HepG2 (cell line): ENCODE data around the gene YEATS4. TPM values are rescaled to one million over a fixed set of nuclear protein-coding genes. Genes with fewer than 3 reads are reported as not detected.

ENCODE experiments used
- AGO2 ChIP-seq: fragments of 200-400 bp; formaldehyde crosslinking; optimal IDR thresholded peaks from 2 replicates; pipeline ENCODE3; 2017; ENCODE audit warnings: mild to moderate bottlenecking, low read depth, low read length, moderate library complexity
- ATF5 ChIP-seq: sonication (generic); formaldehyde crosslinking; IDR thresholded peaks from 2 replicates; pipeline ENCODE4 v1.4.0; 2020; ENCODE audit warnings: mild to moderate bottlenecking, low read depth, missing genetic modification reagents
- ATRX ChIP-seq: sonication (generic); formaldehyde crosslinking; IDR thresholded peaks from 2 replicates; pipeline ENCODE4 v1.4.0; 2020; ENCODE audit warnings: missing genetic modification reagents, borderline replicate concordance
- ESRRA ChIP-seq: sonication (generic); formaldehyde crosslinking; IDR thresholded peaks from 2 replicates; pipeline ENCODE4 v1.5.1; 2020; ENCODE audit warnings: mild to moderate bottlenecking, low read depth, missing genetic modification reagents
- ETV6 ChIP-seq: sonication (generic); formaldehyde crosslinking; conservative IDR thresholded peaks from 2 replicates; pipeline ENCODE4 v1.4.0; 2020; ENCODE audit warnings: missing genetic modification reagents
- FOXO1 ChIP-seq: sonication (generic); formaldehyde crosslinking; IDR thresholded peaks from 2 replicates; pipeline ENCODE4 v1.4.0; 2020; ENCODE audit warnings: missing genetic modification reagents
- HHEX ChIP-seq: IDR thresholded peaks from 2 replicates; pipeline ENCODE4 v1.6.1; 2016; ENCODE audit warnings: control low read depth
- HNRNPL ChIP-seq: fragments of 200-400 bp; formaldehyde crosslinking; IDR thresholded peaks from 2 replicates; pipeline ENCODE4 v1.6.1; 2017; ENCODE audit warnings: mild to moderate bottlenecking, low read depth, low read length
- IKZF4 ChIP-seq: sonication (generic); formaldehyde crosslinking; IDR thresholded peaks from 2 replicates; pipeline ENCODE4 v1.5.1; 2020; ENCODE audit warnings: borderline replicate concordance, mild to moderate bottlenecking, low read depth, missing genetic modification reagents; ENCODE audit errors: not compliant biosample characterization
- JUNB ChIP-seq: sonication (generic); formaldehyde crosslinking; IDR thresholded peaks from 2 replicates; pipeline ENCODE4 v1.8.0; 2022; ENCODE audit warnings: missing genetic modification reagents, mild to moderate bottlenecking, borderline replicate concordance
- KAT2B ChIP-seq: fragments of 150-350 bp; IDR thresholded peaks from 2 replicates; pipeline ENCODE4 v1.6.1; 2014; ENCODE audit warnings: low read depth, low read length, borderline replicate concordance
- KDM5A ChIP-seq: fragments of 200-600 bp; sonication (generic); IDR thresholded peaks from 2 replicates; pipeline ENCODE4 v1.7.0; 2018; ENCODE audit warnings: antibody characterized with exemption, mild to moderate bottlenecking, low read length, borderline replicate concordance
- MAZ ChIP-seq, 2 experiments: sonication (generic) in 1 of 2; formaldehyde crosslinking in 1 of 2; IDR thresholded peaks; 2 replicates each; pipeline versions ENCODE4 v1.5.0 to v1.6.1; 2012 to 2020; ENCODE audit warnings: low read depth in 2 of 2, mild to moderate bottlenecking in 2 of 2, borderline replicate concordance in 1 of 2, improper control_type of control experiment in 1 of 2, low read length in 1 of 2, missing genetic modification reagents in 1 of 2, moderate library complexity in 1 of 2
- MIER2 ChIP-seq: IDR thresholded peaks from 2 replicates; pipeline ENCODE4 v1.6.1; 2016; ENCODE audit warnings: missing biosample characterization, missing genetic modification reagents
- NRL ChIP-seq: sonication (generic); formaldehyde crosslinking; IDR thresholded peaks from 2 replicates; pipeline ENCODE4 v1.5.0; 2020; ENCODE audit warnings: missing genetic modification reagents, mild to moderate bottlenecking, moderate library complexity, borderline replicate concordance
- PRDM10 ChIP-seq: sonication (generic); formaldehyde crosslinking; IDR thresholded peaks from 2 replicates; pipeline ENCODE4 v1.4.0; 2020; ENCODE audit warnings: low read depth, missing genetic modification reagents
- TP53 ChIP-seq: sonication (generic); formaldehyde crosslinking; conservative IDR thresholded peaks from 2 replicates; pipeline ENCODE4 v1.4.0; 2020; ENCODE audit warnings: missing genetic modification reagents
- ZFP37 ChIP-seq: sonication (generic); formaldehyde crosslinking; IDR thresholded peaks from 2 replicates; pipeline ENCODE4 v1.4.0; 2020; ENCODE audit warnings: missing genetic modification reagents, borderline replicate concordance
- ZNF121 ChIP-seq: sonication (generic); formaldehyde crosslinking; IDR thresholded peaks from 2 replicates; pipeline ENCODE4 v1.5.0; 2020; ENCODE audit warnings: mild to moderate bottlenecking, missing genetic modification reagents
- ZNF136 ChIP-seq: sonication (generic); formaldehyde crosslinking; IDR thresholded peaks from 2 replicates; pipeline ENCODE4 v1.8.1; 2022; ENCODE audit warnings: low read depth, mild to moderate bottlenecking, moderate library complexity, missing genetic modification reagents
- ZNF20 ChIP-seq: sonication (generic); formaldehyde crosslinking; IDR thresholded peaks from 2 replicates; pipeline ENCODE4 v1.4.0; 2020; ENCODE audit warnings: mild to moderate bottlenecking, moderate library complexity, missing genetic modification reagents
- ZNF317 ChIP-seq: sonication (generic); formaldehyde crosslinking; IDR thresholded peaks from 2 replicates; pipeline ENCODE4 v1.5.0; 2020; ENCODE audit warnings: mild to moderate bottlenecking, missing genetic modification reagents
- ZNF451 ChIP-seq: sonication (generic); formaldehyde crosslinking; IDR thresholded peaks from 2 replicates; pipeline ENCODE4 v1.5.0; 2020; ENCODE audit warnings: mild to moderate bottlenecking, missing genetic modification reagents
- polyA plus RNA-seq, 8 experiments: library from polyadenylated mRNA; depleted of rRNA in 3 of 8; stranded (reverse) in 7 of 8; unstranded in 1 of 8; fragments of >200 nt; fragmentation: Illumina TruSeq in 4 of 8; extraction: Trizol in 4 of 8; gene quantifications; 2 replicates each; pipeline versions ENCODE4 v1.2.1 to v1.2.3, GENCODE V29; 2011 to 2016; ENCODE audit warnings: low read depth in 4 of 8, missing spikeins in 1 of 8, mixed read lengths in 1 of 8; ENCODE audit not compliant: insufficient read depth in 1 of 8
- total RNA-seq, 5 experiments: library from RNA; depleted of rRNA; stranded (reverse); fragments of >200 nt; fragmentation: Illumina TruSeq; extraction: Trizol; gene quantifications; 2 replicates each; pipeline ENCODE4 v1.2.3, GENCODE V29; 2016; ENCODE audit warnings: low read depth in 1 of 5
- TF ChIP-seq, protein P1 (sequence below): sonication (generic); formaldehyde crosslinking; IDR thresholded peaks from 2 replicates; pipeline ENCODE4 v1.4.0; 2020; ENCODE audit warnings: missing genetic modification reagents

Gene YEATS4
- total and polyA plus RNA-seq, 2 of the 13 experiments (the other 11 are each of a cell fraction or from before 2014, with no cell fraction given): 16.8 to 45.0 TPM

GRCh38 chr12:69348162-69348938 is 11.2 kb upstream of the YEATS4 start, which contains the start of gene LYZ (continued):
- 0 out of 2 replicates have a peak, but pooled peaks have one; percentile 51 for TF ChIP-seq ATF5
- no peak for TF ChIP-seq ATRX (CRISPR knock-in tag)
- TF ChIP-seq ZNF20 (CRISPR knock-in tag): no peak; the same call in 1 of the 2 replicates
- TF ChIP-seq MAZ (IDR thresholded peaks at IDR 0.05; ENCODE audit: borderline replicate concordance, low read depth, low read length): no peak
- TF ChIP-seq MAZ (CRISPR knock-in tag; IDR thresholded peaks at IDR 0.05; ENCODE audit: low read depth): peak; percentile 40; the same call in 1 of the 2 replicates
- peak; percentile 43 for TF ChIP-seq AGO2
- TF ChIP-seq, protein P1, sequence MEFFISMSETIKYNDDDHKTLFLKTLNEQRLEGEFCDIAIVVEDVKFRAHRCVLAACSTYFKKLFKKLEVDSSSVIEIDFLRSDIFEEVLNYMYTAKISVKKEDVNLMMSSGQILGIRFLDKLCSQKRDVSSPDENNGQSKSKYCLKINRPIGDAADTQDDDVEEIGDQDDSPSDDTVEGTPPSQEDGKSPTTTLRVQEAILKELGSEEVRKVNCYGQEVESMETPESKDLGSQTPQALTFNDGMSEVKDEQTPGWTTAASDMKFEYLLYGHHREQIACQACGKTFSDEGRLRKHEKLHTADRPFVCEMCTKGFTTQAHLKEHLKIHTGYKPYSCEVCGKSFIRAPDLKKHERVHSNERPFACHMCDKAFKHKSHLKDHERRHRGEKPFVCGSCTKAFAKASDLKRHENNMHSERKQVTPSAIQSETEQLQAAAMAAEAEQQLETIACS (CRISPR knock-in tag): no peak
- peak; percentile 37; the same call in 1 of the 2 replicates for TF ChIP-seq KDM5A
- TF ChIP-seq ZNF317: no peak; the same call in 1 of the 2 replicates
- TF ChIP-seq ESRRA (CRISPR knock-in tag): no peak
- no peak for TF ChIP-seq KAT2B
- TF ChIP-seq HNRNPL: no peak
- TF ChIP-seq ZNF136 (CRISPR knock-in tag): no peak
- TF ChIP-seq ZFP37 (CRISPR knock-in tag): 0 out of 2 replicates have a peak, but pooled peaks have one; percentile 54
- TF ChIP-seq FOXO1 (CRISPR knock-in tag): peak; percentile 98
- no peak for TF ChIP-seq HHEX (CRISPR knock-in tag)
- peak; percentile 73; the same call in 1 of the 2 replicates for TF ChIP-seq PRDM10 (CRISPR knock-in tag)
- peak; percentile 73; the same call in 1 of the 2 replicates for TF ChIP-seq MIER2 (CRISPR knock-in tag)
- no peak for TF ChIP-seq TP53 (CRISPR knock-in tag)
- TF ChIP-seq IKZF4 (CRISPR knock-in tag): peak; percentile 39
- no peak for TF ChIP-seq JUNB (CRISPR knock-in tag)
- TF ChIP-seq ETV6: peak; percentile 71; the same call in 1 of the 2 replicates
- TF ChIP-seq ZNF121: peak; percentile 52
- TF ChIP-seq NRL (CRISPR knock-in tag): no peak
- TF ChIP-seq ZNF451 (CRISPR knock-in tag): no peak
